Body of pancreas (tissue), 4 donors: Measurements from ENCODE around the gene SYNJ1.

Source experiments
- CTCF ChIP-seq, 7 experiments: fragments of 450-650 bp in 4 of 7; fragments of 200-600 bp in 3 of 7; sonication (generic) in 3 of 7; IDR thresholded peaks; one replicate each; pipeline ENCODE4 v1.5.1; 2016 to 2019; ENCODE audit warnings: antibody characterized with exemption in 7 of 7
- POLR2A ChIP-seq, 3 donors: fragments of 450-650 bp; IDR thresholded peaks; one replicate each; pipeline ENCODE4 v1.6.1; 2016; ENCODE audit warnings: antibody characterized with exemption in 3 of 3, mild to moderate bottlenecking in 2 of 3

- TF ChIP-seq POLR2A (IDR thresholded peaks at IDR 0.05) = no peak
- no peak for TF ChIP-seq CTCF (IDR thresholded peaks at IDR 0.05)
Observed at GRCh38 chr21:32658524-32658923, 69.3 kb downstream of the SYNJ1 start.
